H1 (cell line): ENCODE results near the gene SYNPO. TPM values are rescaled to one million over a fixed set of nuclear protein-coding genes. Genes with fewer than 3 reads are reported as not detected.

Experiments
- CTCF ChIA-PET: fragments of 300-600 bp; sonication (Branson Sonifier 250); formaldehyde crosslinking; loops from one replicate; lab custom pipeline; 2021; ENCODE audit not compliant: partially characterized antibody; lab: Charles Lee
- POLR2A ChIA-PET: fragments of 300-600 bp; sonication (Branson Sonifier 250); formaldehyde crosslinking; loops from one replicate; lab custom pipeline; 2021; ENCODE audit warnings: inconsistent platforms; ENCODE audit not compliant: partially characterized antibody; lab: Charles Lee
- DNase-seq, 2 experiments: peaks; one replicate each; pipeline versions ENCODE4 v3.0.0 to v3.0.0-alpha.2; 2010 to 2022; ENCODE audit warnings: low spot score in 2 of 2, low read depth in 1 of 2, mixed read lengths in 1 of 2
- FAIRE-seq: peaks from 2 replicates; lab custom pipeline; 2011; peaks lifted over from hg19 to GRCh38; lab: Jason Lieb, UNC
- H2AFZ ChIP-seq: 2 replicates; pipeline ENCODE4 v1.8.1; 2012; ENCODE audit warnings: low read length, inconsistent platforms
- H2AK5ac ChIP-seq: 2 replicates; pipeline ENCODE4 v1.6.1; 2013; ENCODE audit warnings: low read depth, low read length
- H2BK120ac ChIP-seq: replicated peaks from 2 replicates; pipeline ENCODE3; 2013; ENCODE audit warnings: low read depth, low read length, inconsistent platforms
- H2BK12ac ChIP-seq: 2 replicates; pipeline ENCODE4 v1.6.1; 2013; ENCODE audit warnings: low read depth, low read length
- H2BK15ac ChIP-seq: 2 replicates; pipeline ENCODE4 v1.6.1; 2013; ENCODE audit warnings: low read length
- H2BK20ac ChIP-seq: 2 replicates; pipeline ENCODE4 v1.6.1; 2013; ENCODE audit warnings: low read length
- H2BK5ac ChIP-seq: 2 replicates; pipeline ENCODE4 v1.6.1; 2013; ENCODE audit warnings: low read depth, low read length
- H3K14ac ChIP-seq: 2 replicates; pipeline ENCODE4 v1.6.1; 2013; ENCODE audit warnings: inconsistent platforms; ENCODE audit not compliant: insufficient read length
- H3K18ac ChIP-seq: 2 replicates; pipeline ENCODE4 v1.6.1; 2013; ENCODE audit warnings: low read length; ENCODE audit errors: extremely low read depth
- H3K23ac ChIP-seq: 2 replicates; pipeline ENCODE4 v1.6.1; 2013; ENCODE audit warnings: inconsistent platforms; ENCODE audit not compliant: insufficient read length
- H3K23me2 ChIP-seq: 2 replicates; pipeline ENCODE4 v1.6.1; 2013; ENCODE audit warnings: low read depth, low read length
- H3K27ac ChIP-seq: 2 replicates; pipeline ENCODE4 v1.6.1; 2011; ENCODE audit warnings: low read depth, low read length, inconsistent platforms
- H3K27me3 ChIP-seq, 4 experiments: replicated peaks in 1 of 4; 1 replicate in 1 of 4; 2 replicates in 3 of 4; pipeline versions ENCODE4 v1.6.1 to v1.8.1; 2011 to 2013; ENCODE audit warnings: low read length in 3 of 4, mild to moderate bottlenecking in 3 of 4, inconsistent platforms in 2 of 4, mixed read lengths in 2 of 4, moderate library complexity in 1 of 4; ENCODE audit not compliant: control insufficient read depth in 3 of 4, insufficient read depth in 3 of 4; ENCODE audit errors: extremely low read depth in 1 of 4
- H3K36me3 ChIP-seq, 4 experiments: 2 replicates each; pipeline versions ENCODE4 v1.6.1 to v1.8.1; 2011 to 2013; ENCODE audit warnings: mild to moderate bottlenecking in 4 of 4, low read length in 3 of 4, moderate library complexity in 2 of 4, control low read depth in 1 of 4, inconsistent platforms in 1 of 4; ENCODE audit not compliant: insufficient read depth in 4 of 4, control insufficient read depth in 2 of 4
- H3K4ac ChIP-seq: replicated peaks from 2 replicates; pipeline ENCODE3; 2013; ENCODE audit warnings: low read length, low read depth, mixed read lengths, inconsistent platforms; ENCODE audit not compliant: insufficient read length
- H3K4me1 ChIP-seq, 4 experiments: replicated peaks in 1 of 4; 1 replicate in 1 of 4; 2 replicates in 3 of 4; pipeline versions ENCODE4 v1.6.1 to v1.8.1; 2011 to 2013; ENCODE audit warnings: low read length in 3 of 4, inconsistent platforms in 2 of 4, mixed read lengths in 1 of 4; ENCODE audit not compliant: insufficient read depth in 4 of 4, control insufficient read depth in 3 of 4
- H3K4me2 ChIP-seq, 2 experiments: 2 replicates each; pipeline versions ENCODE4 v1.6.1 to v1.8.1; 2011 to 2013; ENCODE audit warnings: low read depth in 2 of 2, low read length in 2 of 2, control low read depth in 1 of 2, inconsistent platforms in 1 of 2, mild to moderate bottlenecking in 1 of 2; ENCODE audit not compliant: insufficient read depth in 1 of 2
- H3K4me3 ChIP-seq, 4 experiments: fragments of 200-600, 300-600 bp in 1 of 4; sonication (generic), shearing (Covaris generic), sonication (Bioruptor Twin) in 1 of 4; 2 replicates each; pipeline versions ENCODE4 v1.5.1 to v1.8.1; 2011 to 2016; ENCODE audit warnings: low read length in 4 of 4, low read depth in 3 of 4, control low read depth in 2 of 4, inconsistent platforms in 2 of 4, mild to moderate bottlenecking in 2 of 4, mixed read lengths in 1 of 4, moderate library complexity in 1 of 4; ENCODE audit not compliant: insufficient read depth in 2 of 4; ENCODE audit errors: extremely low read depth in 1 of 4
- H3K56ac ChIP-seq: replicated peaks from 2 replicates; pipeline ENCODE3; 2013; ENCODE audit warnings: low read depth, mild to moderate bottlenecking, mixed read lengths, low read length, inconsistent platforms; ENCODE audit not compliant: insufficient read length
- H3K79me1 ChIP-seq: 2 replicates; pipeline ENCODE4 v1.6.1; 2013; ENCODE audit warnings: low read depth, low read length, control low read depth
- H3K79me2 ChIP-seq, 2 experiments: 2 replicates each; pipeline versions ENCODE4 v1.6.1 to v1.8.1; 2012 to 2013; ENCODE audit warnings: low read length in 2 of 2, mild to moderate bottlenecking in 2 of 2, inconsistent platforms in 1 of 2; ENCODE audit not compliant: insufficient read depth in 2 of 2, control insufficient read depth in 1 of 2
- H3K9ac ChIP-seq, 4 experiments: replicated peaks in 1 of 4; 1 replicate in 1 of 4; 2 replicates in 3 of 4; pipeline versions ENCODE4 v1.6.1 to v1.8.1; 2011 to 2013; ENCODE audit warnings: low read depth in 3 of 4, low read length in 3 of 4, control low read depth in 2 of 4, mild to moderate bottlenecking in 2 of 4, moderate library complexity in 2 of 4, inconsistent platforms in 1 of 4; ENCODE audit errors: extremely low read depth in 1 of 4
- H3K9me3 ChIP-seq, 2 experiments: 2 replicates each; pipeline versions ENCODE4 v1.6.1 to v1.8.1; 2012 to 2013; ENCODE audit warnings: mild to moderate bottlenecking in 2 of 2, moderate library complexity in 2 of 2, control low read depth in 1 of 2, inconsistent platforms in 1 of 2, low read depth in 1 of 2, low read length in 1 of 2, mixed read lengths in 1 of 2; ENCODE audit not compliant: insufficient read depth in 2 of 2
- H4K20me1 ChIP-seq, 2 experiments: replicated peaks in 1 of 2; 2 replicates each; pipeline versions ENCODE3 to v1.8.1; 2011 to 2013; ENCODE audit warnings: inconsistent platforms in 2 of 2, low read length in 2 of 2, mild to moderate bottlenecking in 1 of 2; ENCODE audit not compliant: insufficient read depth in 2 of 2, control insufficient read depth in 1 of 2
- H4K5ac ChIP-seq: 2 replicates; pipeline ENCODE4 v1.6.1; 2013; ENCODE audit warnings: low read length, low read depth, mixed read lengths, inconsistent platforms; ENCODE audit not compliant: insufficient read length
- H4K8ac ChIP-seq: 2 replicates; pipeline ENCODE4 v1.8.0; 2013; ENCODE audit warnings: mild to moderate bottlenecking, moderate library complexity, low read length, inconsistent platforms; ENCODE audit not compliant: insufficient read depth; ENCODE audit errors: extremely low read depth
- H4K91ac ChIP-seq: replicated peaks from 2 replicates; pipeline ENCODE3; 2013; ENCODE audit warnings: low read length, mixed read lengths, inconsistent platforms; ENCODE audit not compliant: insufficient read length
- POLR2A ChIP-seq, 2 experiments: IDR thresholded peaks; 1 replicate in 1 of 2; 2 replicates in 1 of 2; pipeline ENCODE4 v1.6.1; 2011; ENCODE audit warnings: low read depth in 2 of 2, low read length in 2 of 2, mild to moderate bottlenecking in 2 of 2; ENCODE audit errors: control extremely low read depth in 1 of 2
- SAP30 ChIP-seq: fragments of 300-600 bp; sonication (generic); IDR thresholded peaks from 2 replicates; pipeline ENCODE4 v1.7.1; 2012; ENCODE audit warnings: low read length, moderate library complexity, mild to moderate bottlenecking, inconsistent platforms; ENCODE audit not compliant: insufficient read depth, insufficient replicate concordance
- SIRT6 ChIP-seq: IDR thresholded peaks from one replicate; pipeline ENCODE4 v1.7.1; 2012; ENCODE audit warnings: low read length, inconsistent platforms
- SUZ12 ChIP-seq: fragments of 200-600 bp; sonication (generic); IDR thresholded peaks from 2 replicates; pipeline ENCODE4 v1.6.1; 2012; ENCODE audit warnings: mild to moderate bottlenecking, inconsistent platforms, low read length, moderate library complexity, mixed read lengths
- WGBS, 2 experiments: shearing (Covaris generic) in 1 of 2; methylation state at CpG; one replicate each; pipeline versions ENCODE4 v1.1.6 to v1.1.7; 2013 to 2015; ENCODE audit warnings: low lambda C conversion rate in 2 of 2, mixed read lengths in 2 of 2, inconsistent platforms in 1 of 2, low coverage in 1 of 2, missing lambda C conversion rate in 1 of 2; ENCODE audit not compliant: insufficient replicate concordance in 2 of 2, insufficient coverage in 1 of 2, insufficient read length in 1 of 2; ENCODE audit errors: extremely low coverage in 1 of 2, missing lambda C conversion rate in 1 of 2; 5-methylcytosine and 5-hydroxymethylcytosine counted together
- polyA plus RNA-seq, 7 experiments: library from polyadenylated mRNA; depleted of rRNA in 3 of 7; stranded (reverse) in 5 of 7; unstranded in 2 of 7; fragments of >200 nt in 5 of 7; fragments of 200-250 nt in 2 of 7; gene quantifications; 1 replicate in 5 of 7; 2 replicates in 1 of 7; 4 replicates in 1 of 7; pipeline versions ENCODE4 v1.2.1 to v1.2.3, GENCODE V29; 2011 to 2013; ENCODE audit warnings: missing spikeins in 2 of 7, mixed read lengths in 2 of 7
- total RNA-seq: library from RNA; stranded (reverse); fragmentation: NEBNext Ultra II Directional; extraction: Animal tissue kit (Norgen Biotek cat#: 25700); gene quantifications from 2 replicates; pipeline ENCODE4 v1.2.1, GENCODE V29; 2021

The SYNPO gene
- total and polyA plus RNA-seq, 2 of the 8 experiments (the other 6 are each of a cell fraction or from before 2014, with no cell fraction given) = 2.3 TPM

DNA sequence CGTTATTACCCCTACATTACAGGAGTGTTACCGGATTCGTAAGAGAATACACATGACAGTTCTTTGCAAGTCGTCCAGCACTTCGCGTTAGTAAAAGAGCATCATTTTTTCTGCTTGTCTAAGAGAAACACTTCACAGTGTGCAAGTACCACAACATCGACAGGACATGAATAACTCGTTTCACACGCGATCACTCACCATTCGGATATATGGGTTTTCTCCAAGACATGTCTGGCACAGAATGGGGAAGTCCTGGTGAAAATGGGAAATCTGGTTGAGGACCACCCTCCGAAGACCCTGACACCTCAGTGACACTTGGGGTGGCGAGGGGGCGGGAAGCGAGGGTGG is 59.8 kb downstream of the SYNPO start:
- H3K27ac ChIP-seq = peak overlapping the region; percentile 99; the same call in 1 of the 2 replicates
- peaks cover 8% of the 10 kb centered on the region for H3K23me2 ChIP-seq
- no peak overlapping the region for H2BK15ac ChIP-seq
- H3K4me1 ChIP-seq = peaks cover 0 to 7% (median 2%) of the 10 kb centered on the region in 4 experiments; a peak in 4 of 7 replicates
- peak overlapping the region; percentile 98 to 99 (median 98) for H3K9ac ChIP-seq
- no peaks in the 10 kb centered on the region for H3K9me3 ChIP-seq
- H3K23ac ChIP-seq = no peak overlapping the region
- POLR2A ChIA-PET = interaction anchor here (0.6 to 3.7 kb wide), 29 partner anchors 9 to 255 kb away, joined by 3 to 33 read pairs (median 6); partner anchors contain the start of genes DCTN4, IRGM, MYOZ3 and SMIM3
- H2BK20ac ChIP-seq = no peak overlapping the region
- peaks cover 0 to 13% of the 10 kb centered on the region in 2 experiments; a peak in 2 of 4 replicates for H3K79me2 ChIP-seq
- DNase-seq (no peak), FAIRE-seq (no peak)
- no peaks in the 10 kb centered on the region for H3K27me3 ChIP-seq
- peaks cover 5% of the 10 kb centered on the region; the same call in 1 of the 2 replicates for H3K79me1 ChIP-seq
- H4K20me1 ChIP-seq = peaks cover 0 to 3% of the 10 kb centered on the region in 2 experiments
- H3K56ac ChIP-seq = no peak overlapping the region
- 27% methylated on average over 15 of the region's 15 CpGs; no CpG with 5 or more reads in 1 of the 2 experiments for WGBS, 2 experiments
- CTCF ChIA-PET = interaction anchor here (0.6 to 5.0 kb wide), 29 partner anchors 10 to 262 kb away, joined by 3 to 43 read pairs (median 4); partner anchors contain the start of genes DCTN4, IRGM and SMIM3
- H2BK120ac ChIP-seq = no peak overlapping the region
- no peak overlapping the region for H2BK12ac ChIP-seq
- no peak overlapping the region for H4K8ac ChIP-seq
- no peak overlapping the region for H2AFZ ChIP-seq
- no peak overlapping the region for H3K4ac ChIP-seq
- no peak overlapping the region for H2AK5ac ChIP-seq
- H2BK5ac ChIP-seq = peak overlapping the region; percentile 98; the same call in 1 of the 2 replicates
- H4K91ac ChIP-seq = no peak overlapping the region
- H3K4me3 ChIP-seq = peak overlapping the region; percentile 85 to 96 (median 90)
- H3K18ac ChIP-seq = no peak overlapping the region
- H3K14ac ChIP-seq = no peak overlapping the region
- H3K4me2 ChIP-seq = peak overlapping the region; percentile 83 to 85
- no peak overlapping the region for H4K5ac ChIP-seq
- peaks cover 18 to 39% (median 35%) of the 10 kb centered on the region in 4 experiments for H3K36me3 ChIP-seq
- no peak for TF ChIP-seq SUZ12
- no peak for TF ChIP-seq SAP30
- TF ChIP-seq SIRT6 = no peak
- TF ChIP-seq POLR2A (IDR thresholded peaks at IDR 0.05; ENCODE audit: control extremely low read depth in 1 of 2, low read depth in 2 of 2, low read length in 2 of 2) = no peak
